H1 (cell line): ENCODE measurements around the gene BCL2L13. TPM values are rescaled to one million over a fixed set of nuclear protein-coding genes. Genes with fewer than 3 reads are reported as not detected.

Experiments used
- EP300 ChIP-seq, 2 experiments: IDR thresholded peaks; 1 replicate in 1 of 2; 2 replicates in 1 of 2; pipeline ENCODE4 v1.6.1; 2011 to 2012; ENCODE audit warnings: low read depth in 2 of 2, low read length in 2 of 2, mild to moderate bottlenecking in 2 of 2, borderline replicate concordance in 1 of 2, inconsistent platforms in 1 of 2, moderate library complexity in 1 of 2
- KDM4A ChIP-seq: IDR thresholded peaks from one replicate; pipeline ENCODE4 v1.7.1; 2012; ENCODE audit warnings: low read depth, mild to moderate bottlenecking, moderate library complexity, low read length, inconsistent platforms; ENCODE audit not compliant: severe bottlenecking
- RAD21 ChIP-seq, 2 experiments: IDR thresholded peaks in 1 of 2; conservative IDR thresholded peaks in 1 of 2; 2 replicates each; pipeline ENCODE4 v1.6.1; 2011; ENCODE audit warnings: low read depth in 2 of 2, low read length in 2 of 2, improper control_type of control experiment in 1 of 2, inconsistent platforms in 1 of 2, mild to moderate bottlenecking in 1 of 2, moderate library complexity in 1 of 2
- polyA plus RNA-seq, 7 experiments: library from polyadenylated mRNA; depleted of rRNA in 3 of 7; stranded (reverse) in 5 of 7; unstranded in 2 of 7; fragments of >200 nt in 5 of 7; fragments of 200-250 nt in 2 of 7; gene quantifications; 1 replicate in 5 of 7; 2 replicates in 1 of 7; 4 replicates in 1 of 7; pipeline versions ENCODE4 v1.2.1 to v1.2.3, GENCODE V29; 2011 to 2013; ENCODE audit warnings: missing spikeins in 2 of 7, mixed read lengths in 2 of 7
- total RNA-seq: library from RNA; stranded (reverse); fragmentation: NEBNext Ultra II Directional; extraction: Animal tissue kit (Norgen Biotek cat#: 25700); gene quantifications from 2 replicates; pipeline ENCODE4 v1.2.1, GENCODE V29; 2021

BCL2L13 gene
- total and polyA plus RNA-seq, 2 of the 8 experiments (the other 6 are each of a cell fraction or from before 2014, with no cell fraction given), result 20.7 to 35.0 TPM

DNA sequence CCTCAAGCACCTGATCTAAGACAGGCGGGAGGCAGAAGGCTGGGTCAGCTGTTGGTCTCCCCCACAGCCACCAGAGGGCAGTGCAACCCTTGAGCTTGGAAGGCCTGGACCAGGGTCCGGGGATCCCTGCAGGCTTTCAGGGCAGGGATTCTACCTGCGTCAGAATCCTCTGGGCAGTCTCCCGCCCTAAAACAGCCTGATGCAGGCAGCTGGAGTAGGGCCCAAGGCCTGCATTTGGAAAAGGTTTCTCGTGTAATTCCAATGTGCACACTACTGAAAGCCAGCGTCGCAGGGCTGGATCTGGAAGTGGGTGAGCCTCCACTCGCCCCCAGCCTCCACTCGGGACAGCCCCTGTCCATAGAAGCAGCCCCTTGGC, 104.0 kb downstream of the BCL2L13 start (continued):
- TF ChIP-seq RAD21 (IDR thresholded peaks at IDR 0.05 in 1 of 2, conservative IDR thresholded peaks at IDR 0.05 in 1 of 2; ENCODE audit: low read depth in 2 of 2, low read length in 2 of 2) (peak; percentile 94 to 97), KDM4A (no peak), EP300 (IDR thresholded peaks at IDR 0.05; ENCODE audit: borderline replicate concordance in 1 of 2, low read depth in 2 of 2, low read length in 2 of 2) (peak in 1 of 2 experiments; percentile 64; a peak in 1 of 3 replicates)
